HT-29 (cell line): ENCODE measurements around the gene JDP2. TPM values are rescaled to one million over a fixed set of nuclear protein-coding genes. Genes with fewer than 3 reads are reported as not detected.

Source experiments
- DNase-seq: peaks from one replicate; pipeline ENCODE4 v3.0.0-alpha.2; 2015; ENCODE audit warnings: low spot score
- total RNA-seq: library from RNA; depleted of rRNA; stranded (reverse); fragments of >200 nt; shearing (Covaris generic); gene quantifications from 2 replicates; pipeline ENCODE4 v1.2.3, GENCODE V29; 2014

JDP2 gene
- total RNA-seq, 1 experiment from 2014 or later = 15.5 TPM

- DNase-seq = no peak
These were observed 18.3 kb upstream of the JDP2 start for GRCh38 chr14:75409316-75410205.

GRCh38 chr14:75411214-75411540 is 16.6 kb upstream of the JDP2 start:
- no peak for DNase-seq

- DNase-seq = no peak
These were observed 14.8 kb upstream of the JDP2 start for GRCh38 chr14:75413013-75413412.

GRCh38 chr14:75417674-75418073 is 10.1 kb upstream of the JDP2 start:
- DNase-seq = no peak

- no peak for DNase-seq
These were observed 8.7 kb upstream of the JDP2 start for GRCh38 chr14:75418850-75419768.

GRCh38 chr14:75422169-75422568 is 5.7 kb upstream of the JDP2 start:
- no peak for DNase-seq

- DNase-seq = no peak
These were observed 3.3 kb upstream of the JDP2 start for GRCh38 chr14:75424496-75424895.

GRCh38 chr14:75425446-75425845 is 2.4 kb upstream of the JDP2 start:
- no peak for DNase-seq

- no peak for DNase-seq
These were observed 1.3 kb upstream of the JDP2 start for GRCh38 chr14:75426332-75427125.

- DNase-seq = no peak
These were observed 718 bp upstream of the JDP2 start for GRCh38 chr14:75427126-75427481.

GRCh38 chr14:75428230-75429104 is 645 bp downstream of the JDP2 start:
- no peak for DNase-seq

GRCh38 chr14:75429562-75429961 is 1.7 kb downstream of the JDP2 start:
- DNase-seq = no peak

- DNase-seq = no peak
These were observed 2.3 kb downstream of the JDP2 start for GRCh38 chr14:75430116-75430515.

- DNase-seq = no peak
These were observed 2.7 kb downstream of the JDP2 start for GRCh38 chr14:75430526-75430925.

GRCh38 chr14:75430976-75431375 is 3.2 kb downstream of the JDP2 start:
- DNase-seq = no peak

- DNase-seq = no peak
These were observed 4.0 kb downstream of the JDP2 start for GRCh38 chr14:75431827-75432226.

GRCh38 chr14:75432411-75432810 is 4.6 kb downstream of the JDP2 start:
- DNase-seq = no peak

- no peak for DNase-seq
These were observed 5.8 kb downstream of the JDP2 start for GRCh38 chr14:75433631-75434071.

- no peak for DNase-seq
These were observed 6.5 kb downstream of the JDP2 start for GRCh38 chr14:75434138-75434889.

GRCh38 chr14:75434890-75435248 is 7.0 kb downstream of the JDP2 start:
- DNase-seq = no peak
